ENCODE measurements around the gene ATP5F1D.

Gene ATP5F1D

GRCh38 chr19:1259206-1259875 is 17.8 kb downstream of the ATP5F1D start:
- no peak for DNase-seq (ENCODE audit: low read depth)

DNA sequence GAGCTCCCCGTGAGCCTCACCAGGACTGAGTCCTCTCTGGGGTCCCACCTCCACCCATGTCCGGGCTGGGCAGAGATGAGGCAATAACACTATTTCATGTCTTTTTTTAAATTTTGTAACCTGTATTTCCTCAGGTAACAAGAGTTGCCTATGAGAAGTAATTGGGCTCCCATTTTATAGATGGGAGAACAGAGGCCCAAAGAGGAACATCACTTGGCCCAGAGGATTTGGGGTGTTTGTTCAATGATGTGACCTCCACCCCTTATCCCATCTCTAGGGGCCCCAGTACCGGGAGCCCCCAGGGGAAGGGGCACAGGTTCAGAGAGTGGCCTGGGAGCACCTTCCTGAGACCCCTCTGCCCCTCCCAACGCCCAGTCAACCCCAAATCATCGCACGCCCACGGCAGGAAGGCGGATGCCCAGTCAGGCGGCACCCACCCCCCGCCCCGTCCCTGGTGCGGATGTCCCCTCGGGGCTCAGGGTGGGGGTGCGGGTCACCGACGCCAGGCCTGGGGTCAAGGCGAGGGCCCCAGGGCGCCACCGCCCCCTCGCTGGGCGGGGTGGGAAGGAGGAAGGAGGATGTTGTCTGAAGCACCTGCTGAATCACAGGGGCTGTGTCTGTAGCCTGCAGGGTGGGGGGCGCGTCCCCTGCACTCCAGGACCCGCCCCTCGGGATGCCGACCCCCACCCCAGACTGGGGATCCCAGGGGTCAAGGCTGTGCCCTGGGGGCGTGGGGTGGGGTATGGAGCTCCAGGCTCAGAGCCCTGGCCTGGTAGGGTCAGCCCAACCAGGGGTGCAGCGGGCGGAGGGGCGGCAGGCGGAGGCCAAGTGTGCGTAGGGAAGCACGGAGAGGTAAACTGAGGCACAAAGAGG is 18.6 kb downstream of the ATP5F1D start:
- no peak for DNase-seq (ENCODE audit: low read depth)

DNA sequence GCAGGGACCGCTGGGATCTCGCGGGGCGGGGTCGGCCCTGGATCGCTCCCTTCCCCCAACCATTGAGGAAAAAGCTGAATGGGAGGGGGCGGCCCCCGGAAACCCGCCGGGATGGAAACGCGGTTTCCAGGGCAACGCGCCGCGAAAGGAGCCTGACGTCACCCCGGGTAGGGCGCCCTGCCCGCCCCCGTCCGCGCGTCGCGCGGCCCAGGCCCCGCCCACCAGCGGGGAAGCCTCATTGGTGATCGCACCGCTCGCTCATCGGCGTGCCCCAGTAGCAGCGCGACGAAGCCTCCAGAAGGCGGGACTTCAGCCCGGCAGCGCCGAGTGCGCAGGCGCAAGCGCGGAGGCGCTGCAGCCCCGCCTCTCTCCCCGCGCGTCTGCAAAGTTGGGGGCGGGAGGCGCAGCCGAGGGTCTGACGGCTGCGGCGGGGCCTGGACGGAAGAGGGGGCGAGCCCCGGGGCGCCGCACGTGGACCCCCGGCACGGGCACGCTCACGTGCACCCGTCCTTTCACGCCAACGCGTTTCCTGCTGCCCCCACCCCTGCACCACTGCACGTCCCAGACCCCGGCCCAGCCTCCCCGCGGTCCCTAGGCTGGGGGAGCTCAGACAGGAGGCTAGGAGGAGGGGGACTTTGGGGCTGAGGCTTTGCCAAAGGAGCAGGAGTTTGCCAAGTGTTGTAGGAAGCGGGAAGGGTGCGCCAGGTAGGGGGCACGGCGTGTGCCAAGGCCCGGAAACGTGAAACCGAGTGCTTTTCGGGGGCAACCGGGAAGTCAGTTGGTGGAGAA is 19.4 kb downstream of the ATP5F1D start:
- DNase-seq (ENCODE audit: low read depth): peak; percentile 94

DNA sequence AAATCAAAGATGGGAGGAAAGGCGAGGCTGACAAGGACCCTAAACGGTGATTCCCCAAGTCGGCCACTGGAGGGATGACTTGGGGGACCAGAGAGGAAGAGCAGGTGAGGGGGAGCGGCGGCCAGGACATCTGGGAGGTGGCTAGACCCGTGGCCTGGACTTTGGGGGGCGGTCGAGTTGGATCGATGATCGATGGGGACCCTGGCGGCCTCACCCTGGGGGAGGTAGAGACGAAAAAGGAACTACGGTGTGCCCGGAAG is 19.9 kb downstream of the ATP5F1D start:
- DNase-seq (ENCODE audit: low read depth): no peak

- no peak for DNase-seq (ENCODE audit: low read depth)
Observed at GRCh38 chr19:1261798-1262622, 20.5 kb downstream of the ATP5F1D start.

DNA sequence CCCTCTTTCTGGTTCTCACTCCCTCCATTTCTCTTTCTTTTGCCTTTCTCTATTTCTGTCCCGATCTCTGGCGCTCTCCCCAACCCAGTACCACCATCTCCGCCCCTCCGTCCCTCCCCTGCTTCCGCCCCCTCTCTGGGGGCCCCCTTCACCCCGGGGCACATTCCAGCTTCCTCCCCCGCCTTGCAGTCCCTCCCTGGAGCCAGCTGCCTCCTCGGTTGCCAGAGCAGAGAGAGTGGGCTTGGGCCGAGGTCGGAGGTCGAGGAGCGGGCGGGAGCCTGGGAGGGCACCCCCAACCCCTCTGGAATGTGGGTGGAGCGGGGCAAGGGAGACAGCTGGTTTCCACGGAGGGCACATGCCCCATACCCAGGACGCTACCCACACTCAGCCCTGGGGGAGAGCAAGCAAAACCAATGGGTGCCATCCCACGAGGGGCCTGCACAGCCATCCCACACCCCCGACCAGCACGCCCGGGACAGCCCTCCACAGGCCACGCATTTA is 21.1 kb downstream of the ATP5F1D start:
- no peak for DNase-seq (ENCODE audit: low read depth)

DNA sequence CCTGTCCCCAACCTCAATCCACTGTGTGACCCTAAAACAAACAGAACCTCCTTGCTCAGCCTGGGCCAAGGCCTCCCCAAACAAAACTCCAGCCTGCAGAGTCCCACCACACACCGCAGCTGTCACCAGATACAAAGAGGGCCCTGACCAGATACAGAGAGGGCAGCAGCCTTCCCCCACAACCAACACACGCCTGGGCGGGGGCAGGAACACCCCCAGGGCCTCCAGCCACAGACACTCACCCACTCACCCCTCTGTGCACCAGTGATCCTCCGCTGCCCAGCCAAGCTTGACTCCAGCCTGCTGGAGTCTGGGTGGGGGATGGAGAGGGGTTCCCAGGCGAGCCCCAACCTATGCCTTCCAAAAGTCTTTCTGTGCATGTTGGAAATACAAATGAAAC is 21.6 kb downstream of the ATP5F1D start:
- no peak for DNase-seq (ENCODE audit: low read depth)

DNA sequence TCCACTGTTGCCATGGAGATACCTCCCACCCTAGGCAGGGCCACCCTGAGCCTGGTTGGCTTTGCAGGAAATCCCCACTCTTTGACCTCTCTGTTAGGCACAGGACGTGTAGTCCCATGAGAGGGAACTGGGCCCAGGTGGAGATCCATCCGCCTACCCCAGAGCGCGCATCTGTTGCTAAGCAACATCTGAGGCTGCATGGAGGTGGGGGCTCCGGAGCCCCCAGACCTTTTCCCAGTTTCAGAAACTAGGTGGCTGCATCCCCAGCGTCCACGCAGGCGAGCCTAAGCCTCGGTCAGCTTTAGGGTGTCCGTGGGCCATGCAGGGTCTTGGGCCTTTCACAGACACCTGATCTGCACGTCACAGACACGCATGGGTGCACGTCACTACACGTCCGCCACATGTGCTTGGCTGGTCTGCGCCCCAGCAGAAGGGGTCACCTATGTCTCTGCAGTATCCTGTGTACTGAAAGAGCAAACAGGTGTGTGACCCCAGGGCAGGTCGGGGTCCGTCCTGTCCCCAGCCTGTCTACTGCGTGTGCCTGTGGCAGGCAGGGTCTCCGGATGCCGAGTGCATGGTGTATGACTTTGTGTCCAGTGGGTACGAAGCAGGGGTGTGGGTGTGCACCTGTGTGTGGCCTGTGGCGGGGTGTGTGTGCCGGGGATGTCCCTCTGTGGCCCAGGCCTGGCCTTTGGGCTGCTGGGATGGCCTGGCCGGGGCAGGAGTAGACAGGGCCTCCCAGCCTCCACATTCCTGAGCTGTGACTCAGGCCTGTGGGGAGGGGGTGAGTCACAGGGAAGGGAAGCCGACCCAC is 23.5 kb downstream of the ATP5F1D start:
- DNase-seq (ENCODE audit: low read depth): peak; percentile 73

- DNase-seq (ENCODE audit: low read depth): no peak
Observed at GRCh38 chr19:1265615-1266128, 24.1 kb downstream of the ATP5F1D start.

- no peak for DNase-seq (ENCODE audit: low read depth)
Observed at GRCh38 chr19:1266129-1266915, 24.8 kb downstream of the ATP5F1D start.

DNA sequence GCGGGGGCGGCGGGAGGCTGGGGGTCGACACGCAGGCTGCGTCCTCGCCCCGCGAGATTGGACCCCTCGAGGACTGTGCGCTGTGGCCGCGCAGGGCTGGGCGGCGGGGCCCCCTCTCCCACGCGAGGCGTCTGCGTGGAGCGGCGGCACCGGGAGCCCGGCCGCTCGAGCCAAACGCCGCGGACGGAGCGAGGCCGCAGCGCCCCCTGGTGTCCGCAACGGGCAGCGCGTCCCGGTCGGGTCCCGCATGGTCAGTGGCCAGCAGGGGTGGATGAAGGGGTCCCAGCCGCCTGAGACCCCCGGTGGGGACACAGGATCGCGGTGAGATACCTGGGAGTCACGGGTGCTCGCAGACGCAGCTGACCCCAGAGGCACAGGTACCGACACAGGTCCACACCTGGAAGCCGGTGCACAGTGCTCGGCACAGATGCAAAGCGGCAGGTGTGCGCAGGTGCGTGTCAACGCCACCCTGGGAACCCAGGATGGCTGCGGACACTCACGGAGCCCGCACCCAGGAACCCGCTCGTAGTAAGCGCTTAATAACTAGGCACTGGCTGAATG is 25.4 kb downstream of the ATP5F1D start:
- no peak for DNase-seq (ENCODE audit: low read depth)

- no peak for DNase-seq (ENCODE audit: low read depth)
Observed at GRCh38 chr19:1267477-1268225, 26.1 kb downstream of the ATP5F1D start.

DNA sequence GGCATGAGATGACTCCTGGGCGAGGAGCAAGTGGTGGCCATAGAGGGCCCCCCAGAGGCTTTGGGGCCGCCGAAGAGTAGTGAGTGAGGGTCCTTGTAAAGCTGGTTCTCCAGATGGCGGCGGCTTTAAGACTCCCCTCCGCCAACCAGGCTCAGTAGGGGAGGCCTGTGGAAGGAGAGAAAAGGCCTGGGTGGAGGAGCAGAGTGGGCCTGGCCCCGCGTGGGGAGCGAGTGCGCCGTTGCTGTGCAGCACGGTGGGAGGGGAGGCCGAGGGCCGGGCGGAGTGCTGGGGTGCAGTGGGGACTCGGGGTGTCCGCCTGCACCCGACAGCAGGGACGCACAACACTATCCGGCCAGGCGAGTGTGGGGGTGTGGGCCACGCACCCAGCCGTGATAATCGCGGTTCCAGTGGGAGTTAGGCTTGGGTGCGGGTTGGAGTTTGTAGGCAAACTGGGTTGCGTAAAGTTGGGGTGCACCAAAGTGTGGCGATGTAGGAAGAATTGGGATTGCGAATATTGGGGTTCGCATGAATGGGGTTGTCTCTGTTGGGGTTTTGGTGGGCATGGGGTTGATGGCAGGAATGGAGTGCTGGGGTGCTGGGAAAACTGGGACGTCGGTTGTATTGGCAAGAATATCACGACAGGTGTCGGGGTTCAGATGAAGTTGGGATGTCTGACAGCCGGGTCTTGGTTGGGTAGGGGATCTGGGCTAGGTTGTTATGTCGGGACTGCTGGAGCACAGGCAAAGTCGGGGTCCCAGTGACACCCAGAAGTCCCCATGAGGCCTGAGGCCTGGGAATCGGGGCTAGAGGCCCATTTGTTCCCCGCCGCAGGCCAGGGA is 26.9 kb downstream of the ATP5F1D start:
- no peak for DNase-seq (ENCODE audit: low read depth)

DNA sequence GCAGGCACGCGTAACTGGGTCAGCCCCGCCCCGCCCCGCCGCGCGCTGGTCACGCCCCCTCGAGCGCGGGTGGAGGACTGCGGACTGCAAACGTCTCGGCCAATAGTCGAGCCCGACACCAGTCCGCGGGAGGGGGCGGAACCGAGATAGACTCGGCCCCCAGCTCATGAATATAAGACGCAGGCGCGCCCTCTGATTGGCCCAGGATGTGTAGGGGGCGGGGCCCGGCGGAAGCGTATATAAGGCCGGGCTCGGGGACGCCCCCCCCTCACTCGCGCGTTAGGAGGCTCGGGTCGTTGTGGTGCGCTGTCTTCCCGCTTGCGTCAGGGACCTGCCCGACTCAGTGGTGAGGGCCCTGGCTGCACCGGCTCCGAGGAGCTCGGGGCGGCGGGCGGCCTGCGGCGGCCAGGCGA is 27.5 kb downstream of the ATP5F1D start, which contains the start of gene CIRBP:
Gene CIRBP (plus strand): TSS at position 268 of the 413 bp plus-strand sequence. CDS start 1,602 bp downstream, outside the sequence.
- DNase-seq (ENCODE audit: low read depth): peak; percentile 99

GRCh38 chr19:1269478-1270212 is 28.1 kb downstream of the ATP5F1D start:
- DNase-seq (ENCODE audit: low read depth): peak; percentile 81

DNA sequence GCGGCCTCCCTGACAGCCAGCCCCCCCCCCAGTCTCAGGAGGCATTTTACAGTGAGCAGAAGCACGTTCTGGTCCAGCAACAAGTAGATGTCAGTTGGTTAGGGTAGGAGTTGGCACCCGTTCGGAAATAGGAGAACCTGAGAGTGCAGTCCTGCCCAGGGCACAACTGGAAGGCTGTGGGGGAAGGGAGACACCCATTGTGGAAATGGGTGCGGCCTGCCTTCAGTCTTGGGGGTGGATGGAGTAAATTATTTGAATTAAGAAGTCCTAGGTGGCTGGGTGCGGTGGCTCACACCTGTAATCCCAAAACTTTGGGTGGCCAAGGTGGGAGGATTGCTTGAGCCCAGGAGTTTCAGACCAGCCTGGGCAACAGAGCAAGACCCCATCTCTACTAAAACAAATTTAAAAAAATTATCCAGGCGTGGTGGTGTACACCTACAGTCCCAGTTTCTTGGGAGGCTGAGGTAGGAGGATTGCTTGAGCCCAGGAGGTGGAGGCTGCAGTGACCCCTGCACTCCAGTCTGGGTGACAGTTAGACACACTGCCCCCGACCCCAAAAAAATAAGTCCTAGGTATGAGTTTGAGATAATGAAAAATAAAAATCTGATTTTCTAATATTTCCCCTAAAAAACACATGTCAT is 28.8 kb downstream of the ATP5F1D start:
- DNase-seq (ENCODE audit: low read depth): no peak

Measured in fibroblast of the conjunctiva (primary cell).